GM12878 (cell line): ENCODE results near the gene XDH. TPM values are rescaled to one million over a fixed set of nuclear protein-coding genes. Genes with fewer than 3 reads are reported as not detected.

Experiments used
- ATAC-seq: fragments of 200-7000 bp; cut with Tn5 transposase; 3 replicates; pipeline ENCODE4 v1.9.1; 2020; ENCODE audit warnings: mild to moderate bottlenecking, moderate library complexity
- BruUV-seq: library from RNA; stranded (reverse); fragments of 400-500 nt; replicated peaks from 2 replicates; lab custom pipeline; 2021; lab: Mats Ljungman, UMichigan
- CTCF ChIA-PET: fragments of 300-600 bp; sonication (Branson Sonifier 250); formaldehyde crosslinking; extraction: SDS; loops from one replicate; lab custom pipeline; 2021; ENCODE audit warnings: inconsistent platforms; lab: Yijun Ruan, JAX
- POLR2A ChIA-PET: fragments of 350-600 bp; formaldehyde crosslinking; extraction: SDS; loops from one replicate; lab custom pipeline; 2021; ENCODE audit warnings: inconsistent platforms; lab: Charles Lee
- RAD21 ChIA-PET: fragments of 300-600 bp; sonication (Branson Sonifier 250); formaldehyde crosslinking; loops from one replicate; lab custom pipeline; 2023; ENCODE audit warnings: antibody characterized with exemption; ENCODE audit not compliant: unreplicated experiment; lab: Charles Lee
- SMC1A ChIA-PET: fragments of 300-600 bp; sonication (Branson Sonifier 250); formaldehyde crosslinking; loops from one replicate; lab custom pipeline; 2023; ENCODE audit not compliant: unreplicated experiment, uncharacterized antibody; lab: Charles Lee
- DNase-seq: peaks from one replicate; pipeline ENCODE4 v3.0.0-alpha.2; 2011; ENCODE audit warnings: low read depth, low spot score
- FAIRE-seq: peaks from 3 replicates; lab custom pipeline; 2011; peaks lifted over from hg19 to GRCh38; lab: Jason Lieb, UNC
- H2AFZ ChIP-seq: 2 replicates; pipeline ENCODE4 v1.6.0; 2011; ENCODE audit warnings: low read depth, low read length, control low read depth; ENCODE audit not compliant: control insufficient read depth
- H3K27ac ChIP-seq: 2 replicates; pipeline ENCODE4 v1.5.1; 2011; ENCODE audit warnings: control low read depth; ENCODE audit not compliant: control insufficient read depth, insufficient read depth
- H3K27me3 ChIP-seq, 2 experiments: replicated peaks in 1 of 2; 2 replicates each; pipeline versions ENCODE4 v1.6.0 to v1.6.1; 2011; ENCODE audit warnings: low read length in 1 of 2; ENCODE audit not compliant: control insufficient read depth in 2 of 2, insufficient read depth in 2 of 2
- H3K36me3 ChIP-seq, 2 experiments: 2 replicates each; pipeline ENCODE4 v1.5.1; 2011; ENCODE audit warnings: low read length in 1 of 2; ENCODE audit not compliant: control insufficient read depth in 2 of 2, insufficient read depth in 2 of 2
- H3K4me1 ChIP-seq: 2 replicates; pipeline ENCODE4 v1.6.1; 2011; ENCODE audit warnings: mild to moderate bottlenecking, low read length, moderate library complexity, mixed read lengths; ENCODE audit not compliant: control insufficient read depth, insufficient read depth
- H3K4me2 ChIP-seq: 2 replicates; pipeline ENCODE4 v1.6.0; 2011; ENCODE audit warnings: control low read depth; ENCODE audit not compliant: control insufficient read depth, insufficient read depth
- H3K4me3 ChIP-seq: fragments of 200-600 bp; sonication (generic); 2 replicates; pipeline ENCODE4 v1.5.1; 2016
- H3K79me2 ChIP-seq: 2 replicates; pipeline ENCODE4 v1.6.0; 2011; ENCODE audit warnings: low read length; ENCODE audit not compliant: control insufficient read depth, insufficient read depth
- H3K9ac ChIP-seq: 2 replicates; pipeline ENCODE4 v1.8.0; 2011; ENCODE audit warnings: low read length, control low read depth, mixed read lengths; ENCODE audit not compliant: control insufficient read depth, insufficient read depth
- H3K9me3 ChIP-seq: replicated peaks from 3 replicates; pipeline ENCODE4 v1.5.1; 2011; ENCODE audit warnings: mild to moderate bottlenecking, low read length; ENCODE audit not compliant: control insufficient read depth, insufficient read depth
- H4K20me1 ChIP-seq: 2 replicates; pipeline ENCODE4 v1.6.0; 2011; ENCODE audit not compliant: control insufficient read depth, insufficient read depth
- BMI1 ChIP-seq: fragments of 450-650 bp; IDR thresholded peaks from 2 replicates; pipeline ENCODE4 v1.6.1; 2016; ENCODE audit warnings: mild to moderate bottlenecking, moderate library complexity, borderline replicate concordance
- IRF4 ChIP-seq: IDR thresholded peaks from 2 replicates; pipeline ENCODE4 v1.6.1; 2011; ENCODE audit warnings: low read depth, low read length
- MEF2B ChIP-seq: fragments of 450-650 bp; IDR thresholded peaks from 2 replicates; pipeline ENCODE4 v1.6.1; 2018; ENCODE audit warnings: mild to moderate bottlenecking, moderate library complexity; ENCODE audit not compliant: partially characterized antibody, poor library complexity, severe bottlenecking
- NBN ChIP-seq: fragments of 450-650 bp; IDR thresholded peaks from 2 replicates; pipeline ENCODE4 v1.6.1; 2016
- SP1 ChIP-seq: IDR thresholded peaks from one replicate; pipeline ENCODE4 v1.6.1; 2011; ENCODE audit warnings: low read depth, low read length
- SPI1 ChIP-seq: IDR thresholded peaks from 2 replicates; pipeline ENCODE4 v1.6.1; 2011; ENCODE audit warnings: low read depth, mild to moderate bottlenecking, low read length, moderate library complexity, borderline replicate concordance; ENCODE audit not compliant: insufficient read depth
- TAF1 ChIP-seq: IDR thresholded peaks from 2 replicates; pipeline ENCODE4 v1.6.1; 2011; ENCODE audit warnings: mild to moderate bottlenecking, low read depth, low read length, borderline replicate concordance
- TCF12 ChIP-seq: IDR thresholded peaks from 2 replicates; pipeline ENCODE4 v1.6.1; 2011; ENCODE audit warnings: low read depth, mild to moderate bottlenecking, low read length
- WGBS: methylation state at CpG from one replicate; pipeline ENCODE4 v1.1.6; 2016; ENCODE audit warnings: low lambda C conversion rate; ENCODE audit not compliant: insufficient replicate concordance, insufficient coverage; ENCODE audit errors: missing lambda C conversion rate; 5-methylcytosine and 5-hydroxymethylcytosine counted together
- in situ Hi-C: fragments of 300-500 bp; cut with MboI; formaldehyde crosslinking; loops from 9 replicates; pipeline ENCODE4 v1.14.3; 2018; ENCODE audit warnings: mixed read lengths
- intact Hi-C: fragments of 100-400 bp; cut with micrococcal nuclease; formaldehyde crosslinking; loops from one replicate; pipeline ENCODE4 v1.14.2; 2022; ENCODE audit not compliant: unreplicated experiment
- polyA plus RNA-seq, 11 experiments: library from polyadenylated mRNA; depleted of rRNA in 4 of 11; unstranded in 6 of 11; stranded (reverse) in 5 of 11; fragments of >200 nt; fragmentation: Nextera tagmentation in 4 of 11; fragmentation: Illumina TruSeq in 1 of 11; extraction: Ambion mirVana in 4 of 11; extraction: Trizol in 1 of 11; gene quantifications; 1 replicate in 1 of 11; 2 replicates in 10 of 11; pipeline versions ENCODE4 v1.2.1 to v1.2.3, GENCODE V29; 2011 to 2016; ENCODE audit warnings: inconsistent platforms in 2 of 11, missing spikeins in 2 of 11, low read depth in 1 of 11
- total RNA-seq, 4 experiments: library from RNA; depleted of rRNA in 3 of 4; stranded (reverse); fragments of >200 nt in 3 of 4; fragmentation: Illumina TruSeq in 1 of 4; extraction: Trizol in 1 of 4; gene quantifications; 2 replicates each; pipeline versions ENCODE4 v1.2.1 to v1.2.3, GENCODE V29; 2013 to 2021

Gene XDH
- total and polyA plus RNA-seq, 10 of the 15 experiments (the other 5 are each of a cell fraction or from before 2014, with no cell fraction given) = 0.01 TPM; not detected in 9

DNA sequence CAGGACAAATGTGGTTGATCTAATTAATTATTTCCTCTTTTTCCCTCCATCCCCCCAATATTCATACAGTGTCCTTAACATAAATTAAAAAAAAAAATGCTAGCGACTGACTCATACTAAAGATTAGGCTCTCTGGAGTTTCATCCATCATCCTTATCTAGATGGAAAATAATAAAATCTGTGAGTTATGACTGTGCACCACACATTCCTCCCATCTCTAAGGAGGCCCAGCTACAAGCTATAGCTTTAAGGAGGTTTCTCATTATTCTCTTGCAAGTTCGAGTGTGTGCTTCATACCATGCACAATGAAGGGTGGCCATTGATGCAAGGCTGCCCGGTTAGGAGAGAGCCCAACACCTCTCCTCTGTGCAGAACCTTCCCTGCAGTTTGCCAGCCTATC lies 77.3 kb downstream of the XDH start:
- ChIA-PET SMC1A (no interaction called here), POLR2A (no interaction called here)
- Histone ChIP-seq H3K4me2 (no peak overlapping the region), H3K27ac (no peak overlapping the region), H3K36me3 (no peaks in the 10 kb centered on the region), H3K4me3 (no peak overlapping the region), H3K4me1 (no peaks in the 10 kb centered on the region), H3K9me3 (no peaks in the 10 kb centered on the region), H4K20me1 (no peaks in the 10 kb centered on the region)
- TF ChIP-seq IRF4 = no peak
- no peak for TF ChIP-seq SP1
- no peak for TF ChIP-seq BMI1
- TF ChIP-seq TCF12 = no peak
- TF ChIP-seq TAF1 = no peak
- no peak for TF ChIP-seq MEF2B
- TF ChIP-seq NBN = no peak
- TF ChIP-seq SPI1 = no peak
- TF ChIP-seq, all 136 proteins: peak for 0
- in situ Hi-C loops (loop anchor here (10.0 kb wide), 1 partner anchor 1172 kb away; no protein-coding TSS in a partner anchor), intact Hi-C loops (no loop called here)
- FAIRE-seq = no peak
- peaks cover 0 to 3% of the 10 kb centered on the region in 2 experiments; a peak in 1 of 4 replicates for H3K27me3 ChIP-seq
- 14% methylated on average over 3 of the region's 3 CpGs for WGBS
- CTCF ChIA-PET = interaction anchor here (5.7 kb wide), 1 partner anchor 473 kb away, joined by 89 read pairs; no protein-coding TSS in a partner anchor
- DNase-seq = no peak
- no peaks in the 10 kb centered on the region for H3K79me2 ChIP-seq
- no peak overlapping the region for H2AFZ ChIP-seq
- no peak overlapping the region for H3K9ac ChIP-seq
- no peak for ATAC-seq
- no TSS peak for BruUV-seq
- RAD21 ChIA-PET = interaction anchor here (8.1 kb wide), 1 partner anchor 623 kb away, joined by 103 read pairs; no protein-coding TSS in a partner anchor
